HG03095 (cell line): ENCODE data around the gene TOMM20.
"Not testable (repeated sequence)": the region's sequence is repeated elsewhere in the genome, so short reads cannot be mapped to it uniquely, and the experiment has no call there.

Experiments used
- ATAC-seq: cut with Tn5 transposase; IDR thresholded peaks from one replicate; pipeline ENCODE4 v1.9.1; 2021; ENCODE audit warnings: moderate library complexity; ENCODE audit not compliant: unreplicated experiment

The TOMM20 gene

GRCh38 chr1:235128456-235129328 is at the start of gene TOMM20:
Gene TOMM20 (minus strand): TSS chr1:235128837. CDS start chr1:235128715, 122 bp downstream.
- ATAC-seq: peak; percentile 96

GRCh38 chr1:235176486-235176885 is 47.8 kb upstream of the TOMM20 start:
- ATAC-seq: no peak

GRCh38 chr1:235169986-235170385 is 41.3 kb upstream of the TOMM20 start:
- no peak for ATAC-seq

- no peak for ATAC-seq
Measured at GRCh38 chr1:235168375-235168774, 39.7 kb upstream of the TOMM20 start.

GRCh38 chr1:235161685-235162327 is 33.2 kb upstream of the TOMM20 start:
- no peak for ATAC-seq

- ATAC-seq: peak; percentile 92
Measured at GRCh38 chr1:235160957-235161684, 32.5 kb upstream of the TOMM20 start, which contains the start of gene RBM34. Gene RBM34 (minus strand): TSS chr1:235161250. CDS start chr1:235161226, 24 bp downstream.

- peak; percentile 31 for ATAC-seq
Measured at GRCh38 chr1:235160383-235160956, 31.8 kb upstream of the TOMM20 start.

- ATAC-seq: not testable (repeated sequence)
Measured at GRCh38 chr1:235159930-235160329, 31.3 kb upstream of the TOMM20 start.

- not testable (repeated sequence) for ATAC-seq
Measured at GRCh38 chr1:235159284-235159683, 30.6 kb upstream of the TOMM20 start.

GRCh38 chr1:235158680-235159079 is 30.0 kb upstream of the TOMM20 start:
- no peak for ATAC-seq

- no peak for ATAC-seq
Measured at GRCh38 chr1:235157150-235157549, 28.5 kb upstream of the TOMM20 start.

GRCh38 chr1:235156740-235157139 is 28.1 kb upstream of the TOMM20 start:
- no peak for ATAC-seq

- ATAC-seq: no peak
Measured at GRCh38 chr1:235156265-235156664, 27.6 kb upstream of the TOMM20 start.

- ATAC-seq: no peak
Measured at GRCh38 chr1:235152235-235152634, 23.6 kb upstream of the TOMM20 start.

GRCh38 chr1:235151033-235151432 is 22.4 kb upstream of the TOMM20 start:
- no peak for ATAC-seq

GRCh38 chr1:235149824-235150223 is 21.2 kb upstream of the TOMM20 start:
- ATAC-seq: no peak

GRCh38 chr1:235147269-235147668 is 18.6 kb upstream of the TOMM20 start:
- no peak for ATAC-seq

GRCh38 chr1:235145639-235146038 is 17.0 kb upstream of the TOMM20 start:
- ATAC-seq: no peak

GRCh38 chr1:235142991-235143390 is 14.4 kb upstream of the TOMM20 start:
- ATAC-seq: no peak

- ATAC-seq: no peak
Measured at GRCh38 chr1:235139315-235139714, 10.7 kb upstream of the TOMM20 start.

GRCh38 chr1:235138821-235139220 is 10.2 kb upstream of the TOMM20 start:
- no peak for ATAC-seq
